MG63 (cell line): ENCODE data around the gene FOXC2. TPM values are rescaled to one million over a fixed set of nuclear protein-coding genes. Genes with fewer than 3 reads are reported as not detected.

Source experiments
- DNase-seq: peaks from one replicate; pipeline ENCODE4 v3.0.0-alpha.2; 2020
- H3K27me3 ChIP-seq: fragments of 250-450 bp; sonication (Bioruptor Pico); 2 replicates; pipeline ENCODE4 v1.5.1; 2020; ENCODE audit warnings: mild to moderate bottlenecking, moderate library complexity
- H3K36me3 ChIP-seq: fragments of 250-450 bp; sonication (Bioruptor Pico); 2 replicates; pipeline ENCODE4 v1.5.1; 2020; ENCODE audit warnings: mild to moderate bottlenecking, moderate library complexity
- H3K4me3 ChIP-seq: fragments of 250-450 bp; sonication (Bioruptor Pico); 2 replicates; pipeline ENCODE4 v1.5.1; 2020; ENCODE audit warnings: mild to moderate bottlenecking, moderate library complexity
- H3K9me3 ChIP-seq: fragments of 250-450 bp; sonication (Bioruptor Pico); 2 replicates; pipeline ENCODE4 v1.5.1; 2020; ENCODE audit warnings: mild to moderate bottlenecking, moderate library complexity
- total RNA-seq: library from RNA; depleted of rRNA; stranded (reverse); fragments of >200 nt; shearing (Covaris generic); gene quantifications from 2 replicates; pipeline ENCODE4 v1.2.3, GENCODE V29; 2014; ENCODE audit warnings: low replicate concordance

The FOXC2 gene
- total RNA-seq, 1 experiment from 2014 or later = 7.1 TPM

GRCh38 chr16:86530251-86531190 lies 36.1 kb upstream of the FOXC2 start:
- Histone ChIP-seq H3K4me3 (no peak overlapping the region), H3K27me3 (no peaks in the 10 kb centered on the region), H3K36me3 (peaks cover 65% of the 10 kb centered on the region), H3K9me3 (no peaks in the 10 kb centered on the region; the same call in 1 of the 2 replicates)
- DNase-seq = no peak

GRCh38 chr16:86531191-86531545 lies 35.5 kb upstream of the FOXC2 start:
- Histone ChIP-seq H3K36me3 (peaks cover 69% of the 10 kb centered on the region), H3K4me3 (no peak overlapping the region), H3K27me3 (no peaks in the 10 kb centered on the region), H3K9me3 (no peaks in the 10 kb centered on the region; the same call in 1 of the 2 replicates)
- no peak for DNase-seq

DNA sequence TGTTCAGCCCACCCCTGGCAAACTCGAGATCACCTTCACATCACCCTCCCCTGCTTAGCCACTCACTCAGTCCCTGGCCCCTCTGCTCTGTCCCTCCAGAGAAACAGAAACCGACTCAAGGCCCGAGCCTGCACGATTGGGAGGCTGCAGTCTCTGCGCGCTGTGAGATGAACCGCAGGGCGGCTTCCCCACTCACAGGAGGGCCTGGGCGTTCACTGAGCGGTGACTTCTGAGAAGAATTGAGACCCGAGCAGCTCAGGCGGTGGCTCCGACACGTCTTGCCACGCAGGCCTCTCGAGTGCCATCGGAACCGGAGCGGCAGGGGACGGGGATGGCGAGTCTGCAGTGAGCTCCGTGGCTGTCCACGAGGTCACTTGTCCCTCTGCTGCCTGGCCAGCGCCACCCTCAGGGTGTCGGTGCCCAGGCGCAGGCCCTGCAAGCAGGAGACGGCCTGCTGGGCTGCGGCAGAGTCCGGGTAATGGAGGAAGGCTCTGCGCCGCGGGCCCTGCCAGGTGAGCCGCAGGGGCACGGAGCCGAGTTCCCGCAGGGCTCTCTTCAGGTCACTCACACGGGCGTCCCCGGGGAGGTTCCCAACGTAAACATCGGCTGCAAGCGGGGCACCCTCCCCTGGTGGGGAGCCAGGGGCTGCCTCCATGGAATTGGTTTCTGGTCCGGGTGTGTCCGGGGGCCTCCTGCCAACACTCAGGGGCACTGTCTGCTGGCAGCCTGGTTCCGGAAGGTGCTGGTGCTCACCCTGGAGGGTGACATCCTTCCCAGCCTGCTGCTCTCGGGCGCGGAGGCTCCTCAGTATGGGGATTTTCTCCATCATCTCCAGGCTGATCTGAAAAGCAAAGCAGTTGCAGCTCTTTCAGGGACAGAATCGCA lies 34.7 kb upstream of the FOXC2 start:
- H3K9me3 ChIP-seq = no peaks in the 10 kb centered on the region; the same call in 1 of the 2 replicates
- H3K27me3 ChIP-seq = no peaks in the 10 kb centered on the region
- no peak for DNase-seq
- peaks cover 76% of the 10 kb centered on the region for H3K36me3 ChIP-seq
- H3K4me3 ChIP-seq = no peak overlapping the region

DNA sequence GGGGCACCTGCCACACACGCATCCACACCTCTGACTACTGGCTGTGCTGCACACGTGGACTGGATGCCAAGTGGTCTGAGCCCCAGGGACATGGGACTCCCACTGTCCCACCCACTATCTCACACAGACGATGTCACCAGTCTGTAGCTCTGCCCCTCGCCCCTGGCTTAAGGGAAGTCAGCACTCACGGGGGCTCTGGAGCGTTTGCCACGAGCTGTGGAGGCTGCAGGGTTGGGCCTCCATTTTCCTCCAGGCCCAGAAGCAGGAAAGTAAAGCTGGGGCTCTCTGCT lies 34.2 kb upstream of the FOXC2 start:
- no peak for DNase-seq
- no peaks in the 10 kb centered on the region for H3K27me3 ChIP-seq
- H3K9me3 ChIP-seq = no peaks in the 10 kb centered on the region; the same call in 1 of the 2 replicates
- H3K4me3 ChIP-seq = no peak overlapping the region
- peaks cover 78% of the 10 kb centered on the region for H3K36me3 ChIP-seq

DNA sequence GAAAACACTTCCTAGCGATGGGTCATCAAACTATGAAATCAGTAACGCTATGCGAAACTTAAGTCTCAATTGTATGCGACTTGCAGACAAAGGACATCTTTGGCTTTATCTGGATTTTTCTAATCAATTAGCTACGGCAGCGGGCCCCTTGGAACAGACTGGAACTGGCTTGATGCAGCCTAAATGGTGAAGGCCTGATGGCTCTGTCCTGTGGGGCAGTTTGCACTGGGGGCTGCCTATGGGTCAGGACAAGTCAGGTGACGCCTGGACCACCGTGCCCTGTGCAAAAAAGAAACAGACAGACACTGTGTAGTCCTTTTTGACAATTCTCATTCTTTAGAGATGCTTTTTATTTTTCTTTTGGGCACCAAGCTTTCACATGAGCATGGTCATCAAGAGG lies 33.6 kb upstream of the FOXC2 start:
- Histone ChIP-seq H3K9me3 (no peaks in the 10 kb centered on the region; the same call in 1 of the 2 replicates), H3K36me3 (peaks cover 81% of the 10 kb centered on the region), H3K27me3 (no peaks in the 10 kb centered on the region), H3K4me3 (no peak overlapping the region)
- no peak for DNase-seq

DNA sequence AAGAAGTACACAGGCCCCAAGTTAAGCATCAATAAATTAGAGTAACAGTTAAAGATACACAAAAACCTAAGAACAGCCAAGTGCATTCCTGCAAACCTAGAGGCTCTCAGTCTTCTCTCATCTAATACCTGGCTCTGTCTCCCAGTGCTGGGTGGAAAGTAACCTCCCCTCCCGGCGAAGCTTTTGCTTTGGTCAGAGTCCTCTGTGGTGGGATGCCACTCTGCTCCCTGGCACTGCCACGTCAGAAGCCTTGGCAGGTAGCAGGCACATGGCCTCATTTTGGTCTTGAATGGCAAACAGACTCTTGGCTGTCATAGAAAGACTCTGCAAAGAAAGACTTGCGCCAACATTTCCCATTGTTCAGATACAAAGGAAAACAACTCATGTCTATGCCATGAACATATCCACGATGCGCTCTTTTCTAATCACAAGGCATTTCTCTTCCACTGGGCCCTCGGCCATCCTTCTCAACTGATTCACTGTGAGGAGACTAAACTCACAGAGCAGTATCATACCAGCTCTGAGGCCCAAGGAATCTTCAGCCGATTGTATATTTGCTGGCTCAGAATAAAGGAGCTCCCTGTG lies 32.8 kb upstream of the FOXC2 start:
- DNase-seq = no peak
- Histone ChIP-seq H3K4me3 (no peak overlapping the region), H3K36me3 (peaks cover 81% of the 10 kb centered on the region), H3K9me3 (no peaks in the 10 kb centered on the region; the same call in 1 of the 2 replicates), H3K27me3 (no peaks in the 10 kb centered on the region)

GRCh38 chr16:86534779-86535615 lies 31.6 kb upstream of the FOXC2 start:
- Histone ChIP-seq H3K4me3 (no peak overlapping the region), H3K9me3 (no peaks in the 10 kb centered on the region), H3K36me3 (peaks cover 81% of the 10 kb centered on the region), H3K27me3 (no peaks in the 10 kb centered on the region)
- DNase-seq = peak; percentile 100

DNA sequence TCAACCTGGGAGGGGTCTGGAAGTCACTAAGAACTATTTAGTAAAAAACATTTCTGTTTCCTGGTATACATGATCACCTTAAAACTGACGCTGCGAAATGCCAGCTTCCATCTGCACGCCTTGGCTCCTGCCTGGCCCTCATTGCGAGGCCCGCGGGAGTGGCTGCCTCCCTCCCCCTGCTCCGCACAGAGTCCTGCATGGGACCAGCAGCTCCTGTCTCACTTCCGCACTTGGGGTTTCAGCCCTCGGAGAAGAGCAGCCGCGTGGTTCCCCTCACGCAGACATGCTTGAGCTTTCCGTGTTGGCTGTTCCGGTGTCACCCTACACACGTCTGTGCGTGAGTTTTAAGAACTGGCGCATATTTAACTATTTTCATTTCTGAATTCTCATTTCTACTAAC lies 30.0 kb upstream of the FOXC2 start:
- no peak for DNase-seq
- Histone ChIP-seq H3K36me3 (peaks cover 83% of the 10 kb centered on the region), H3K4me3 (no peak overlapping the region), H3K27me3 (no peaks in the 10 kb centered on the region), H3K9me3 (no peaks in the 10 kb centered on the region)

DNA sequence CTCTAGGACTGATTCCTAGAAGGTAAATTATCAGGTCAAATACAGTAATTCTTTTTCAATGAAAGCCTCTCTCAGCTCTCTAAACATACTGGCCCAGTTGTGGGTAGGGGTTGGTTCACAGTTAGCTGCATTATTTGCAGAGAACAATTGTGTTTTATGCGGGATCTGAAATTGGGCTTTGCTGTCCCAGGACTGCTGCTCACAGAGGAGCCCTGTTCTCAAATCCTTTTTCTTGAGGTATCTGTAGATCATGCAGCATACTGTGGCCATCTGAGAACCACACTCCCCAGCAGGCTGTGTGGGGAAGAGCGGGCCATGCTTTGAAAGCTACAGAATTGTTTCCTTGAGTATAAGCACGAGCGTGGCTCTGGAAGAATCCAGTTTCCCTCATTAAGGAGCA lies 29.1 kb upstream of the FOXC2 start:
- no peaks in the 10 kb centered on the region for H3K27me3 ChIP-seq
- H3K4me3 ChIP-seq = no peak overlapping the region
- DNase-seq = no peak
- peaks cover 87% of the 10 kb centered on the region for H3K36me3 ChIP-seq
- H3K9me3 ChIP-seq = no peaks in the 10 kb centered on the region

GRCh38 chr16:86538196-86538780 lies 28.3 kb upstream of the FOXC2 start:
- no peak for DNase-seq
- Histone ChIP-seq H3K27me3 (no peaks in the 10 kb centered on the region), H3K36me3 (peaks cover 87% of the 10 kb centered on the region), H3K9me3 (no peaks in the 10 kb centered on the region), H3K4me3 (no peak overlapping the region)

DNA sequence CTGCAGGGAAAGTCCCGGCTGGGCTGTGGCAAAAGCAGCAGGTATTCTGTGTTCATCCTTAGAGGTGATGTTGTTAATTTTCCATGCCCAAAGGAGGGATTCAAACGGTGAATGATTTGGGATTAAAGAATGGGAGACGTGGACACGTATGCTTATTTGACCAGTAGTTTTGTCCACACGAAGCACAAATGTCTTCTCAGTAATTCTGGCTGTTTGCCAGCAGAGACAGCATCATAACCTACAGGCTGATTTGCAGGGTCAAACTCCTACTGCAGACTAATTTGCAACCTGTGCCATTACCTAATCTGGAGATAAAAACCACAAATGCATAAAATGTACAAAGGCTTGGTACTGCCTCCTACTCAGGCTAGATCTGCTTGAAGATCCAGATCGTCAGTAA lies 25.7 kb upstream of the FOXC2 start:
- H3K9me3 ChIP-seq = no peaks in the 10 kb centered on the region
- no peak for DNase-seq
- no peaks in the 10 kb centered on the region for H3K27me3 ChIP-seq
- peaks cover 100% of the 10 kb centered on the region for H3K36me3 ChIP-seq
- no peak overlapping the region for H3K4me3 ChIP-seq

DNA sequence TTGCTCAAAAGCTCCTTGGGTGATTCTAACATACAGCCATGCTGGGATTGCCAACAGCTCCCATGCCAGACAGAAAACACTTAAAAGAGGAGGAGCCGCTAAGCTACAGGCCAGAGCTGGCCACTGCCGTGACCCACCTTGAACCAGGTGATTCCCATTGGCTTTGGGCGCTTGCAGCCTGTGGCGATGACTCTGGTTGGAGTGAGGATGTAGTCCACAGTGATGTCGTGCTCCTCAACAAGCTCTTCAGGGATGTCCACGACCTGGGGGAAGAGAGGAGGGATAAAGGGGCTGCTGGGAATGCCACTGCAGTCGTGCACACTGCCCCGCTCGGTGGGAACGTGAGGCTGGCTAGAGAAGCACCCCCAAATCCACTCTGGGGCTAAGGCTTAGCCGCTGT lies 25.1 kb upstream of the FOXC2 start:
- Histone ChIP-seq H3K36me3 (peaks cover 100% of the 10 kb centered on the region), H3K9me3 (no peaks in the 10 kb centered on the region), H3K27me3 (no peaks in the 10 kb centered on the region), H3K4me3 (no peak overlapping the region)
- no peak for DNase-seq

- H3K9me3 ChIP-seq = no peaks in the 10 kb centered on the region
- H3K36me3 ChIP-seq = peaks cover 100% of the 10 kb centered on the region
- H3K27me3 ChIP-seq = no peaks in the 10 kb centered on the region
- H3K4me3 ChIP-seq = no peak overlapping the region
- no peak for DNase-seq
Observed at GRCh38 chr16:86542756-86543750, 23.6 kb upstream of the FOXC2 start.

- Histone ChIP-seq H3K4me3 (no peak overlapping the region), H3K36me3 (peaks cover 98% of the 10 kb centered on the region), H3K27me3 (no peaks in the 10 kb centered on the region), H3K9me3 (no peaks in the 10 kb centered on the region)
- no peak for DNase-seq
Observed at GRCh38 chr16:86545481-86545880, 21.1 kb upstream of the FOXC2 start.
